Fibroblast of pulmonary artery (primary cell): Measurements from ENCODE around the gene GMDS.

Source experiments
- DNase-seq: peaks from one replicate; pipeline ENCODE4 v3.0.0-alpha.2; 2010; ENCODE audit warnings: low read depth
- H3K4me3 ChIP-seq: replicated peaks from 2 replicates; pipeline ENCODE4 v1.5.1; 2011; ENCODE audit warnings: low read depth, mild to moderate bottlenecking, control low read depth, low read length, moderate library complexity
- CTCF ChIP-seq: IDR thresholded peaks from 2 replicates; pipeline ENCODE4 v1.5.1; 2011; ENCODE audit warnings: mild to moderate bottlenecking, control low read depth, low read length, inconsistent platforms; ENCODE audit errors: missing control alignments

Gene GMDS

GRCh38 chr6:1821513-1822183, 423.8 kb downstream of the GMDS start:
- DNase-seq: peak; percentile 48
- TF ChIP-seq CTCF: no peak
- no peak overlapping the region for H3K4me3 ChIP-seq

DNA sequence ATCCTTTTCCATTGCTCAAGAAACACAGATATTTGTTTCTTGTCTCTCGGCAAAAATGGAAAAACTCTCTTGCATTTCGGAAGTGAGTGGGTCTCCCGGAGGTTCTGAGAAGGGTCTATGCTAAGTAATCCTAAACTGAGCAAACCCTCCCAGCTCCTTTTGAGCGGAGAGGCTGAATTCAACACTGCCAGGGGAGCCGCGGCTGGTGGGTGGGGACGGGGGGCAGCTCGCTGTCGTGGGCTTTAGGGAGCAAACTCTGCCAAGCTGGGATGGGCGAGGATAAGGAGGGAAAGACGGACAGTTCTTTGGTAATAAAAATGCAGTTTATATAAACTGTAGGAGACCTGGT, 424.3 kb downstream of the GMDS start:
- DNase-seq: no peak
- H3K4me3 ChIP-seq: no peak overlapping the region

DNA sequence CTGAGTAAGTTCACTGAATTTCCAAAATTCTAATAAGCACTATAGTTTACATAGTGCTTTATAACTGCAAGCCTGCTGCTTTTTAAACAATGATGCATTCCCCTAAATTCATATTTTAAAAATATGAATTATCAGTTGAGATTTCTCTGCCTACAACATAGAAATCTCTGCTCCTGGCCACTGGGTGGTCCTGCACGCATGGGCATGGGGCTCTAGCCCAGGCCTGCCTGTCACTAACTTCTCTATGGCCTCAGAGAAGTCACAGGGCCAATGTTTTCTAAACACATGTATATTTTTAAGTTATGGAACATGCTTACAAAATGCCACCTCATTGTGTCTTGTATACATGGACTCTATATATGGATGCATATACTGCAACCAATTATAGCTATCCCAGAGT, 424.7 kb downstream of the GMDS start:
- no peak for DNase-seq
- no peak for TF ChIP-seq CTCF
- H3K4me3 ChIP-seq: no peak overlapping the region

More for the DNA sequence above, 424.3 kb downstream of the GMDS start:
- no peak for TF ChIP-seq CTCF

GRCh38 chr6:1820165-1820564, 425.2 kb downstream of the GMDS start:
- no peak overlapping the region for H3K4me3 ChIP-seq
- no peak for TF ChIP-seq CTCF
- peak; percentile 84 for DNase-seq

- TF ChIP-seq CTCF: no peak
These were observed 426.4 kb downstream of the GMDS start for GRCh38 chr6:1819007-1819406.

DNA sequence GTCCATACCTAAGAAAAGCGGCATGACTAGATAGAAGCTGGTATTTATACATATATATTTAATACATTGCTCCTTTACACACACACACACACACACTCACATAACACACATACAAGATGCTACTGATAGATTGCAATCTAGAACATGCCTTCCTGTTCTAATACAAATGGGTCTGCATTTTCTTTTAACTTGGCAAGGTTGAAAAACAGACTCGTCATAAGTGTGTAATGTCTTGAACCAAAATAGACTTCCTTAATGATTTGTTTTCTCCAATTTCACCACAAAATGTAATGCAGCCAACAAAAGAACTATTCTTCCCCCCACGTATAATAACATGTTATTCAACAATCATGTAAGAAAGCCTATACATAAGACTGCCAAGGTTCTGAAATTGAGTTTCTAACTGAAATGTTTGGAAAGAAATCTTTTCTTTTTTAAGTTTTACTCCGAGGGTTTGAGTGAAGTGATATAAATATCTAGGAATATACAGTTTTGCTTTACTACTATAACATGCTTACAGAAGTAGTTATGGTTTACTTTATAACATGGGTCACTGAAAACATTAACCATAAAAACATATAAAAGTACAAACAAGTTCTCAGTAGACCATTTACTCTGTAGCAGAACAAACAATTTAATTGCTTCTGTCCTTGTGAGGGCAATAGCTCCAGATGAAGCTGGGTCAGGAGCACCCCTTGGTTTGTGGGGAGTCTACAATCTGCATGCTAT, 428.2 kb downstream of the GMDS start:
- TF ChIP-seq CTCF: no peak
- DNase-seq: peak; percentile 78
- no peak overlapping the region for H3K4me3 ChIP-seq

More at GRCh38 chr6:1819007-1819406, 426.4 kb downstream of the GMDS start:
- no peak for DNase-seq
- no peak overlapping the region for H3K4me3 ChIP-seq
